Fibroblast of the conjunctiva (primary cell): Measurements from ENCODE around the gene NHERF2.

ENCODE experiments used
- DNase-seq: peaks from one replicate; pipeline ENCODE4 v3.0.0-alpha.2; 2010; ENCODE audit warnings: low read depth

NHERF2 gene

DNA sequence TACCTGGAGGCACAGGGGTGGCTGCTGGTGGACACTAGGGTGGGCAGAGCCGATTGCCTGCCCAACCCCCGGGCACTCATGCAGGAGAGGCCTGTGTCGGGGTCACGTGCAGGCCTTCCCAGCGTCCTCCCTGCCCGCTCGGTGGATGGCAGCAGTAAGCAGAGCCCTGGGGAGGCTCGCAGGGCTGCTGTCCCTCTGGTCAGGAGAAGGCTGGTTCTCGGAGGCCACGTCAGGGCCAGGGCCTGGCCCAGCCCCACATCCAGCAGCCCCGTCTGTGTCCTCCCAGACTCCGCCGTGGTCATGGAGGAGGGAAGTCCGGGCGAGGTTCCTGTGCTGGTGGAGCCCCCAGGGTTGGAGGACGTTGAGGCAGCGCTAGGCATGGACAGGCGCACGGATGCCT lies 56.7 kb downstream of the NHERF2 start:
- no peak for DNase-seq

DNA sequence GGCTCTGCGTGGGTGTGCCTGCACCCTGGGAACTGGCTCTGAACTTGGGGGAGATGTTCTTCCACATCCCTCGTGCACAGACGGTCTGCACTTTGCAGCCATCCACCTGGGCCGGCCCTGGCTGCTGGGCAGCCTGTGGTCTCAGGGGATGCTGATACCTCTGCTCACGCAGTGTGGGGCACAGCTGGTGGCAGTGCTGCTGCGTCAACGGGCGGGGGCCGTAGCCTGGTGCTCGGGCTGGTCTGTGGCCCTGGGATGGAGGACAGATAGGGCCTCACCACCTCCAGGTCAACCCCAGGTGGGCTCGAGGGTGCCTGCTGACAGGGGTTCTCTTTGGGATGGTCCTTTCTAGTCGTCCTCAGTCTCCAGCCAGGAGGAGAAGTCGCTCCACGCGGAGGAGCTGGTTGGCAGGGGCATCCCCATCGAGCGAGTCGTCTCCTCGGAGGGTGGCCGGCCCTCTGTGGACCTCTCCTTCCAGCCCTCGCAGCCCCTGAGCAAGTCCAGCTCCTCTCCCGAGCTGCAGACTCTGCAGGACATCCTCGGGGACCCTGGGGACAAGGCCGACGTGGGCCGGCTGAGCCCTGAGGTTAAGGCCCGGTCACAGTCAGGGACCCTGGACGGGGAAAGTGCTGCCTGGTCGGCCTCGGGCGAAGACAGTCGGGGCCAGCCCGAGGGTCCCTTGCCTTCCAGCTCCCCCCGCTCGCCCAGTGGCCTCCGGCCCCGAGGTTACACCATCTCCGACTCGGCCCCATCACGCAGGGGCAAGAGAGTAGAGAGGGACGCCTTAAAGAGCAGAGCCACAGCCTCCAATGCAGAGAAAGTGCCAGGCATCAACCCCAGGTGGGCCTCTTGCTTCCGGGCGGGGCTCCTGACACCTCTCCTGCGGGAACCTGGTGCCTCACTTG lies 57.4 kb downstream of the NHERF2 start:
- DNase-seq = no peak

DNA sequence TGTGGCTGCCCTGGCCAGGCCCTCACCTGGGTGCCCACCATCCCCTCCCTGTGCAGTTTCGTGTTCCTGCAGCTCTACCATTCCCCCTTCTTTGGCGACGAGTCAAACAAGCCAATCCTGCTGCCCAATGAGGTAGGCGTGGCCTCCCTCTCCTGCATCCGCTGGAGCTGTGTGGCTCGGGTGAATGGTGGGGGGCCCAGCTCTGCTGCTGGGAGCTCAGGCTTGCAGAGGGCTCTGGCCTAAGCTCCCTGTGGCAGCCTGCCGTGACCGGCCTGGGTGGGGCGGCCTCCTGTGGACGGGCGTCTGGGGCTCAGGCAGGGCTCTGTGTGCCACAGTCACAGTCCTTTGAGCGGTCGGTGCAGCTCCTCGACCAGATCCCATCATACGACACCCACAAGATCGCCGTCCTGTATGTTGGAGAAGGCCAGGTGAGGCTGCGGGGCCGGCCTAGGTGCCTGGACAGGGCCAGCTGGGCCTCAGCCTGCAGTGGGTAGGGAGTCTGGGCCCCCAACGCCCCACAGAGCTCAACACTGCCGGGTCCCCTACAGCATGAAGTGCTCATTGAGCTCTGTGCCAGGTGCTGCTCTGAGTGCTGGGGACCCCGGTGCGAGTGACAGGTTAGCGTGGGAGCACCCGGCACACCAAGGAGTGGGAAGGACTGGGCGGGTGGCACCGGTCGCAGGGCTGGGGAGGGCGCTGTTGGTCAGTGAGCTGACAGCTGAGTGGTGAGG lies 58.4 kb downstream of the NHERF2 start:
- DNase-seq = no peak

DNA sequence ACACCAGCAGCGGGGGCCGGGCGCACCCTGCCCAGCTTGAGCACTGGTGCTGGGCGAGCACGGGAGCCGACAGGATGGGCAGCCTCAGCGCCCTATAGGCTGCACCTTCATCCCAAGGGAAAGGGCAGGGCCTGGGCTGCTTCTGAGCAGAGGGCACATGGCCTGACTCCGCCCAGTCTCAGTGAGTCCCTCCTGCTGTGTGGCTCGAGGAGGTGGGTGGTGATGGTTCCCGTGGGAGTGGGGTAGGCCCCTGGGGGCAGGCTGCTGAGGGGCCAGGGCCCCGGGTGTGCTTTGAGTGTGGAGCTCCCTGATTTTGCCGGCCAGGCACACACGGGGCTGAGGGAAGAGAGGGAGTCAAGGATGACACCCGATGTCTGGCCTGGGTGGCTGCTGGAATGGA lies 59.0 kb downstream of the NHERF2 start:
- DNase-seq = no peak

DNA sequence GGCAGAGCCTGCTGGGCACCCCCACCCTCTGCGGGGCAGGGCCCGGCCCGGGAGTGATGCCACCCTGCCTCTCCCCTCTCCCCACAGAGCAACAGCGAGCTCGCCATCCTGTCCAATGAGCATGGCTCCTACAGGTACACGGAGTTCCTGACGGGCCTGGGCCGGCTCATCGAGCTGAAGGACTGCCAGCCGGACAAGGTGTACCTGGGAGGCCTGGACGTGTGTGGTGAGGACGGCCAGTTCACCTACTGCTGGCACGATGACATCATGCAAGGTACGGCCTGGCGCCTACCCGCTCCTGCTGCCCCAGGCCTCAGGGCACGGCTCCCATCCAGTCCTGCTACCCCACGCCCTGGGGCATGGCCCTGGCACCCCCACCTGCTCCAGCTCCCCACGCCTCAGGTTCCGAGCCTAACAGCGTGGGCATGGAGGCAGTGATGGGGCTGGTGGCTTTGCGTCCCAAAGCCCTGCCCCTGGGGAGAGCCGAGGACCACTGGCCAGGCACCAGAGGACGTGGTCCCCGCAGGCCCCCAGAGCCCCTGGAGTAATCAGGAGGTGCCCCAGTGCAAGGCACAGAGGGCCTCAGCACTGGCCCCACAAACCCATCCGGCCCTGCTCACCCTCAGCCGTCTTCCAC lies 59.5 kb downstream of the NHERF2 start:
- DNase-seq = no peak

DNA sequence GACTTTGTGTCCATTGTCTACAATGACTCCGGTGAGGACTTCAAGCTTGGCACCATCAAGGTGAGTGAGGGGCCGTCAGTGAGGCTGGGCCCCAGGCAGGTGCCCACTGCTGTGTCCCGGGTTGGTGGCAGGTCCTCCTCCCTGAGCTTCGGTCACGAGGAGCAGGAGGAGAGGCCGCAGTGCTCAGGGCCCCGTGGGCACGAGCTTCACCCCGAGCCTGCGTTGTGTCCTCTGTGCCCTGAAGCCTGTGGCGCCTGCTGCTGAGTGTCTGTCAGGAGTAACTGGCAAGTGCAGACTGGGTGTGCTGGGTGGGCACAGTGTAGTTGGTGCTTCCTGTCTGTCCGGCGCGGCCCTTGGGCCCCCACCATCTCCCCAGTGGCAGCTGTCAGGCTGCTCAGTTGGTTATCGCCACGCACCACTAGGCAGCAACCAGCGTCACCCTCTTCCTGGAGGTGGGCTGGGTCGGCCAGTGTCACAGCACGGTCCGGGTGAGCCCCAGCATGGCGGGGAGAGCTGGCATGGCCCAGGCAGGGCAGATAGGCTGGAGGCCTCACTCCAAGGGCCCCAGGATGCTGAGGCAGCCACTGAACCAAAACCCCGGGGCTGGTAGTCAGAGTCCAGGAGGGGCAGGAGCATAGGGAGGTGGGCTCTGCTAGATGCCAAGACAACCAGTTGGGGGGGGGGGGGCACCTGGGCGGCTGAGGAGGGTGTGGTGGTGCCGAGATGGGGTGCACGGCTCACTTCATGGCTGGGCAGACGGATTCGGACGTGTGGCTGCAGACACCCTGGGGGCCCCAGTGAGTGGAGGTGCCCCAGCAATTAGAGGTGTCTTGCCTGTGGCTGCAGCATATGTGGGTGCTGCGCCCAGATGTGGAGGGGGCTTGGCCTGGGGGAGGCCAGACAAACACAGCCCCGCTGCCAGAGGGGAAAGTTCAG lies 60.4 kb downstream of the NHERF2 start:
- no peak for DNase-seq

DNA sequence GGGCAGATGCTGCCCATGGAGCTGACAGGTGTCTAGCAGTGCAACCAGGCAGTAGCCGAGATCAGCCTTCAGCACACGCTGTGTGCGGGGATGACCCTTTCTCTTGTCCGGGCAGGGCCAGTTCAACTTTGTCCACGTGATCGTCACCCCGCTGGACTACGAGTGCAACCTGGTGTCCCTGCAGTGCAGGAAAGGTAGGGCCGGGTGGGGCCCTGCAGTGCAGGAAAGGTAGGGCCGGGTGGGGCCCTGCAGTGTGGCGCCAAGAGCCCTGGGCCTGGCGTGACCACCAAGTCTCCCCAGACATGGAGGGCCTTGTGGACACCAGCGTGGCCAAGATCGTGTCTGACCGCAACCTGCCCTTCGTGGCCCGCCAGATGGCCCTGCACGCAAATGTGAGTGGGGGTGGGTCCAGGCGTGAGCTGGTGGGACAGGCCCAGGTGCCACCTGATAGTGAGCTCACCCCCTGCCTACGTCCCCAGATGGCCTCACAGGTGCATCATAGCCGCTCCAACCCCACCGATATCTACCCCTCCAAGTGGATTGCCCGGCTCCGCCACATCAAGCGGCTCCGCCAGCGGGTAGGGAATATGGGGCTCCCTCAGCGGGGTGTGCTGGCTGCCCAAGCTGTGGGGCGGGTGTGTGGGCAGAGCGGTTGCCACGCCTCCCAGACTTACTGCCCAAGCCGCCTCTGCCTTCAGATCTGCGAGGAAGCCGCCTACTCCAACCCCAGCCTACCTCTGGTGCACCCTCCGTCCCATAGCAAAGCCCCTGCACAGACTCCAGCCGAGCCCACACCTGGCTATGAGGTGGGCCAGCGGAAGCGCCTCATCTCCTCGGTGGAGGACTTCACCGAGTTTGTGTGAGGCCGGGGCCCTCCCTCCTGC lies 61.3 kb downstream of the NHERF2 start:
- DNase-seq = no peak
